Measurements from ENCODE around the gene CADM2. TPM values are rescaled to one million over a fixed set of nuclear protein-coding genes. Genes with fewer than 3 reads are reported as not detected.
A peak's percentile ranks its signal among the peaks of the same experiment; 100 is the strongest.

Gene CADM2
- total RNA-seq, 8 experiments from 2014 or later = 0.15 to 19.2 (median 4.8) TPM

DNA sequence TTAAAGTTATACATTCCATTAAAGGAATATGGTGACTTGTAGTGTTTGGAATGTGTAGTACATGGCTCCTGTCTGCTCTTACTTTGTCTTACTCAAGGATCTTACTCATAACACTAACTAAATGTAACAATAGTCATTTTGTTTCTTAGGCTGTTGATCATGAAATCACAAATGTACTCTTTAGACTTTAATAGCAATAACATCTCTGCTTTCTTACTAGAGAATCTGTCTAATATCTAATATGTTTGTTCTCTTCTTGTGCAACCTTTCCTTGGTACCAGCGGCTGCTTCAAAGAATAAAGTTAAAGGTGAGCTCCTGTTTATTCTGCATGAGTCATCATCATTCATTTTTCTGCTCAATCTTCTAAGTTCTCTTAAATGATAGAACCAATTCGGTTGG is 767.5 kb downstream of the CADM2 start:
- in situ Hi-C loops (cut with MboI; ENCODE audit: low pct_unique_long_range_greater_than_20kb in 2 of 9, low sequenced_read_pairs in 9 of 9, unreplicated experiment in 9 of 9) = no loop called here
- Histone ChIP-seq H3K27ac (no peak overlapping the region), H3K4me3 (no peak overlapping the region), H3K4me1 (replicated peaks in 1 of 2) (no peaks in the 10 kb centered on the region)
- no peak for ATAC-seq (replicated peaks in 6 of 8)
- 13 to 100% (median 74%) methylated on average over 1 to 2 of the region's 2 CpGs for WGBS, 10 experiments

DNA sequence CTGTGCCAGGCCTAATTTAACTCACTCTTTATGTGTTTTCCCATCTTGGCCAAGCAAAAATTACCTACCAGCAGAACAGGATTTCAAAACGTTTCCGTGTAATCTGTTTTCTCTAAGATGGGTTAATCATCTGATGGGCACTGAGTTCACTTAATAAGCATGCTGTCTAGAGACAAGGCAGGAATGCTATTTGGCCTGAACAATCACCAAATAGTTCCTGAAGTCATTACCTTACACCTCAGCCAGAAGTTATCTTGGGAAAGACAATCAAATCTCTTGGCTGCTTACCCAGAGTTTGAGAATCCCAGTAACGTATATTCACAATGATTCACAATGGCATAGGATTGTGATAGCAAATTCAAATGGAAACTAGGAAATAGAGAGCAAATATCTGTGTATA is 779.1 kb downstream of the CADM2 start:
- Histone ChIP-seq H3K27ac (no peak overlapping the region), H3K4me1 (replicated peaks in 1 of 2) (peaks cover 0 to 4% of the 10 kb centered on the region in 2 donors), H3K4me3 (no peak overlapping the region)
- no peak for ATAC-seq (replicated peaks in 6 of 8)
- in situ Hi-C loops (cut with MboI; ENCODE audit: low pct_unique_long_range_greater_than_20kb in 2 of 9, low sequenced_read_pairs in 9 of 9, unreplicated experiment in 9 of 9) = no loop called here
- 0 to 96% (median 88%) methylated on average over 1 to 3 of the region's 3 CpGs; no CpG with 5 or more reads in 1 of the 10 experiments for WGBS, 10 experiments

- ATAC-seq (replicated peaks in 6 of 8) = no peak
- no peak overlapping the region for H3K27ac ChIP-seq
- 0 to 100% (median 93%) methylated on average over 1 to 2 of the region's 2 CpGs for WGBS, 10 experiments
- in situ Hi-C loops (cut with MboI; ENCODE audit: low pct_unique_long_range_greater_than_20kb in 2 of 9, low sequenced_read_pairs in 9 of 9, unreplicated experiment in 9 of 9) = no loop called here
- peaks cover 0 to 4% of the 10 kb centered on the region in 2 donors for H3K4me1 ChIP-seq (replicated peaks in 1 of 2)
- no peak overlapping the region for H3K4me3 ChIP-seq
These were observed 781.8 kb downstream of the CADM2 start for GRCh38 chr3:85740561-85740960.

DNA sequence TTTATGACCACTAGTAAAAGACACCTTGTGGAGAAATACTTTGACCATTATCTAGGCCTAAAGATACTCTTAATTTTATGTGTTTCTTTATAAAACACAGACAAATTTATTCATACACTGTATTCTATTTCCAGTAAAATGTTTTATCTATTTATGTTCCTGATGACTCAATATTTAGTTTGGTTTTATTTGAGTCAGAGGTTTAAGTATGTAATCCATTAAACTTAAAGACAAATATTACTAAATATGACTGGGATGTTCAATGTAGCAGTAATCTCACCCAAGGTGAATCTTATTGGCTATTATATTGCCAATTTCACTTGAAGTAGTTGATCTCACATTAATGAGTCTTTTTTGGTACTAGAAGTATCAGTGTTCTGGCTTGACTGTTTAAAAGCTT is 799.7 kb downstream of the CADM2 start:
- H3K4me1 ChIP-seq (replicated peaks in 1 of 2) = peaks cover 0 to 4% of the 10 kb centered on the region in 2 donors
- in situ Hi-C loops (cut with MboI; ENCODE audit: low pct_unique_long_range_greater_than_20kb in 2 of 9, low sequenced_read_pairs in 9 of 9, unreplicated experiment in 9 of 9) = no loop called here
- no peak overlapping the region for H3K4me3 ChIP-seq
- ATAC-seq (replicated peaks in 6 of 8) = no peak
- no peak overlapping the region for H3K27ac ChIP-seq

- ATAC-seq (replicated peaks in 6 of 8) = no peak
- WGBS, 10 experiments = 6 to 100% (median 75%) methylated on average over 1 to 3 of the region's 3 CpGs
- H3K4me1 ChIP-seq (replicated peaks in 1 of 2) = peaks cover 0 to 18% of the 10 kb centered on the region in 2 donors
- in situ Hi-C loops (cut with MboI; ENCODE audit: low pct_unique_long_range_greater_than_20kb in 2 of 9, low sequenced_read_pairs in 9 of 9, unreplicated experiment in 9 of 9) = no loop called here
- no peak overlapping the region for H3K27ac ChIP-seq
- no peak overlapping the region for H3K4me3 ChIP-seq
These were observed 801.6 kb downstream of the CADM2 start for GRCh38 chr3:85760342-85760741.

DNA sequence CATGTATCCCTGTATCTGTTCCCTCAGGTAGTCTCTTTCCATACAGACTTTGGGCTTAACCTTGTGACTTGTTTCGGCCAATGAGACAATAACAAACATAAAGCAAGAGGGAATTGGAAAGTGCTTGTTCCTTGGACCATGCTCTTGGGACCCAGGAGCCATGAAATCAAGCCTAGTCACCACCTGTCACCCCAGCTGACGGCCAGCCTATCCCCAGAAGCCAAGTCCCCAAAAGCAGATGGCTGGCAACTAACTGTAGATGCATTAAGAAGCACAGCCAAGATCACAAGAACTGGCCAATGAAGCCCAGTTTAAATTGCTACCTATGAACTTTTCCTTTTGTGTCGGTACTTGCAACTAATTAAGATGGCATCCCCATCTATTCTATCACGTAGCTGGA is 822.0 kb downstream of the CADM2 start:
- ATAC-seq (replicated peaks in 6 of 8) = no peak
- Histone ChIP-seq H3K27ac (no peak overlapping the region), H3K4me3 (no peak overlapping the region), H3K4me1 (replicated peaks in 1 of 2) (no peaks in the 10 kb centered on the region)
- 4 to 100% (median 67%) methylated on average over 1 to 4 of the region's 4 CpGs; no CpG with 5 or more reads in 1 of the 10 experiments for WGBS, 10 experiments
- in situ Hi-C loops (cut with MboI; ENCODE audit: low pct_unique_long_range_greater_than_20kb in 2 of 9, low sequenced_read_pairs in 9 of 9, unreplicated experiment in 9 of 9) = no loop called here

GRCh38 chr3:85781806-85782205 is 823.0 kb downstream of the CADM2 start:
- ATAC-seq (replicated peaks in 6 of 8) = no peak
- Histone ChIP-seq H3K4me3 (no peak overlapping the region), H3K4me1 (replicated peaks in 1 of 2) (no peaks in the 10 kb centered on the region), H3K27ac (no peak overlapping the region)
- 0 to 88% (median 25%) methylated on average over 1 of the region's 1 CpG; no CpG with 5 or more reads in 4 of the 10 experiments for WGBS, 10 experiments
- in situ Hi-C loops (cut with MboI; ENCODE audit: low pct_unique_long_range_greater_than_20kb in 2 of 9, low sequenced_read_pairs in 9 of 9, unreplicated experiment in 9 of 9) = no loop called here

- Histone ChIP-seq H3K4me1 (replicated peaks in 1 of 2) (no peaks in the 10 kb centered on the region), H3K27ac (no peak overlapping the region), H3K4me3 (no peak overlapping the region)
- 0 to 100% (median 79%) methylated on average over 1 to 2 of the region's 2 CpGs; no CpG with 5 or more reads in 1 of the 10 experiments for WGBS, 10 experiments
- in situ Hi-C loops (cut with MboI; ENCODE audit: low pct_unique_long_range_greater_than_20kb in 2 of 9, low sequenced_read_pairs in 9 of 9, unreplicated experiment in 9 of 9) = no loop called here
- ATAC-seq (replicated peaks in 6 of 8) = no peak
These were observed 824.5 kb downstream of the CADM2 start for GRCh38 chr3:85783291-85783690.

DNA sequence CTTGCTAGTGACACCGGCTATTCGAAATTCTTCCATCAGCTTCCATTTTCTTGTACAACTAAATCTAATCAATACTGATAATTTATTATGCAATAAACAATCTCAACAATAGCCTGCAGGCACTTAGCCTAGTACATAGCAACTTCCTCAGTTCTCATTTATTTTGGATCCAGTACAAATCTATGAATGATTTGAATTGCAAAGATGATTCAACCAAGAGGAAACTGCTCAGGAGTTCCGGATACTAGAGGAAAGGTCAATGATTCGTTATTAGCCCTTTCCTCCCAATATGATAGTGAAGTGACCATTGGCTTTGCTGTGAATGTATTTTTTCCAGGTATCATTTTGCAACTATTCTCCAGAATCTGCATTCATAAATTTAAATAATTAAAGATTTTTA is 827.0 kb downstream of the CADM2 start:
- Histone ChIP-seq H3K4me3 (no peak overlapping the region), H3K4me1 (replicated peaks in 1 of 2) (no peaks in the 10 kb centered on the region), H3K27ac (no peak overlapping the region)
- 16 to 93% (median 80%) methylated on average over 1 to 4 of the region's 4 CpGs; no CpG with 5 or more reads in 1 of the 10 experiments for WGBS, 10 experiments
- in situ Hi-C loops (cut with MboI; ENCODE audit: low pct_unique_long_range_greater_than_20kb in 2 of 9, low sequenced_read_pairs in 9 of 9, unreplicated experiment in 9 of 9) = no loop called here
- no peak for ATAC-seq (replicated peaks in 6 of 8)

DNA sequence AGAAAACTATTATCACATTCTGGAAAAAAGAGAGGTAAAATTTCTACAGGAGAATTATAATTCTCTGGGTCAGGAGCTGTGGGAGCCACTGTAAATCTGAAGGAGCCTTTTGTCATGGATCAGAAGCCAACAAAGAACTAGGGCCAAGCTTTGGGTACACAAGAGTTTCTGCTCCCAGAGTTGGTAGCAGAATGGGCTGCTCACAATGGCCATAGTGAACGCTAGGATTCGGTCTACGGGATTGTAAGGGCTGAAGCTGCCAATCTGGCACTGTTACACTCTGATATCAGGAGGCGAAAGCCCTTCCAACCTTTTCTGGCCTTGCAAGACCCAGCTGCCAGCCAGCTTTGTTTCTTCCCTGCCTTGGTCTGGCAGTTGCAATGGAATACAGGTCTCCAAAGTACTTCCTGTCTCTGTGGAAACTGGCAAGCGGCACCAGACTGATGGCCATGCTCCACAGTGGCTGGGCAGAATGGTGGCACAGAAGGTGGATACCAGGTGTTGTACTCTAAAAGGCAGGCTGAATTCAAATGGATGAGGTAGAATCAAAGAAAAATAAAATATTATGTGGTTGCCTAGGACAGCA is 831.7 kb downstream of the CADM2 start:
- Histone ChIP-seq H3K27ac (no peak overlapping the region), H3K4me1 (replicated peaks in 1 of 2) (no peaks in the 10 kb centered on the region), H3K4me3 (no peak overlapping the region)
- 22 to 96% (median 66%) methylated on average over 1 to 5 of the region's 5 CpGs; no CpG with 5 or more reads in 2 of the 10 experiments for WGBS, 10 experiments
- ATAC-seq (replicated peaks in 6 of 8) = no peak
- in situ Hi-C loops (cut with MboI; ENCODE audit: low pct_unique_long_range_greater_than_20kb in 2 of 9, low sequenced_read_pairs in 9 of 9, unreplicated experiment in 9 of 9) = no loop called here

GRCh38 chr3:85796140-85796539 is 837.4 kb downstream of the CADM2 start:
- in situ Hi-C loops (cut with MboI; ENCODE audit: low pct_unique_long_range_greater_than_20kb in 2 of 9, low sequenced_read_pairs in 9 of 9, unreplicated experiment in 9 of 9) = no loop called here
- 0 to 100% (median 55%) methylated on average over 1 to 4 of the region's 4 CpGs for WGBS, 10 experiments
- Histone ChIP-seq H3K4me1 (replicated peaks in 1 of 2) (no peaks in the 10 kb centered on the region), H3K4me3 (no peak overlapping the region), H3K27ac (no peak overlapping the region)
- no peak for ATAC-seq (replicated peaks in 6 of 8)

DNA sequence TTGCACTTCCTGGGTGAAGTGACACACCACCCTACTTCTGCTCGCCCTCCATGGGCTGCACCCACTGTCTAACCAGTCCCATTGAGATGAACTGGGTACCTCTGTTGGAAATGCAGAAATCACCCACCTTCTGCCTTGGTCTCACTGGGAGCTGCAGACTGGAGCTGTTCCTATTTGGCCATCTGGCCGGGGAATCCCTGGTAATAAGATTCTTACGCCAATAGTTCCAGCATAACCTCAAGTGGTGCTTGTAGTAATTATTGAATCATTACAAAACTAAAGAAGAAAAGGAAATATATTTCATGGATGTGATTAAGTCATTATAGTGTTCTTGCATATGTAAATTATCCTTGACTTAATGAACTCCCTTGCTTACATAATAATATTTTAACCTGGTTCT is 841.9 kb downstream of the CADM2 start:
- 40 to 100% (median 100%) methylated on average over 1 to 3 of the region's 3 CpGs; no CpG with 5 or more reads in 3 of the 10 experiments for WGBS, 10 experiments
- in situ Hi-C loops (cut with MboI; ENCODE audit: low pct_unique_long_range_greater_than_20kb in 2 of 9, low sequenced_read_pairs in 9 of 9, unreplicated experiment in 9 of 9) = loop anchor here in 1 of 9 experiments (25.0 kb wide), 1 partner anchor 762 kb away; no protein-coding TSS in a partner anchor

GRCh38 chr3:85801955-85802354 is 843.2 kb downstream of the CADM2 start:
- in situ Hi-C loops (cut with MboI; ENCODE audit: low pct_unique_long_range_greater_than_20kb in 2 of 9, low sequenced_read_pairs in 9 of 9, unreplicated experiment in 9 of 9) = loop anchor here in 1 of 9 experiments (25.0 kb wide), 1 partner anchor 760 kb away; no protein-coding TSS in a partner anchor
- H3K27ac ChIP-seq = no peak overlapping the region
- WGBS, 10 experiments = 0 to 42% (median 22%) methylated on average over 2 to 3 of the region's 3 CpGs
- no peak overlapping the region for H3K4me3 ChIP-seq
- H3K4me1 ChIP-seq (replicated peaks in 1 of 2) = no peaks in the 10 kb centered on the region
- ATAC-seq (replicated peaks in 6 of 8) = peak in 1 of 8 experiments; percentile 71

More for the DNA sequence above, 841.9 kb downstream of the CADM2 start:
- Histone ChIP-seq H3K4me3 (no peak overlapping the region), H3K27ac (no peak overlapping the region), H3K4me1 (replicated peaks in 1 of 2) (no peaks in the 10 kb centered on the region)
- ATAC-seq (replicated peaks in 6 of 8) = no peak

GRCh38 chr3:85808755-85809154 is 850.0 kb downstream of the CADM2 start:
- Histone ChIP-seq H3K4me1 (replicated peaks in 1 of 2) (no peaks in the 10 kb centered on the region), H3K27ac (no peak overlapping the region), H3K4me3 (no peak overlapping the region)
- 38 to 100% (median 90%) methylated on average over 1 of the region's 1 CpG; no CpG with 5 or more reads in 1 of the 10 experiments for WGBS, 10 experiments
- ATAC-seq (replicated peaks in 6 of 8) = no peak
- in situ Hi-C loops (cut with MboI; ENCODE audit: low pct_unique_long_range_greater_than_20kb in 2 of 9, low sequenced_read_pairs in 9 of 9, unreplicated experiment in 9 of 9) = loop anchor here in 1 of 9 experiments (25.0 kb wide), 1 partner anchor 754 kb away; no protein-coding TSS in a partner anchor
